GM18511 (cell line): ENCODE data around the gene BBX.
"Not testable (repeated sequence)": the region's sequence is repeated elsewhere in the genome, so short reads cannot be mapped to it uniquely, and the experiment has no call there.

ENCODE experiments used
- ATAC-seq: cut with Tn5 transposase; IDR thresholded peaks from one replicate; pipeline ENCODE4 v1.9.1; 2021; ENCODE audit warnings: mild to moderate bottlenecking, moderate library complexity; ENCODE audit not compliant: unreplicated experiment

The BBX gene

GRCh38 chr3:107829185-107829584 lies 306.4 kb downstream of the BBX start:
- ATAC-seq = no peak

- no peak for ATAC-seq
These were observed 308.8 kb downstream of the BBX start for GRCh38 chr3:107831590-107831989.

DNA sequence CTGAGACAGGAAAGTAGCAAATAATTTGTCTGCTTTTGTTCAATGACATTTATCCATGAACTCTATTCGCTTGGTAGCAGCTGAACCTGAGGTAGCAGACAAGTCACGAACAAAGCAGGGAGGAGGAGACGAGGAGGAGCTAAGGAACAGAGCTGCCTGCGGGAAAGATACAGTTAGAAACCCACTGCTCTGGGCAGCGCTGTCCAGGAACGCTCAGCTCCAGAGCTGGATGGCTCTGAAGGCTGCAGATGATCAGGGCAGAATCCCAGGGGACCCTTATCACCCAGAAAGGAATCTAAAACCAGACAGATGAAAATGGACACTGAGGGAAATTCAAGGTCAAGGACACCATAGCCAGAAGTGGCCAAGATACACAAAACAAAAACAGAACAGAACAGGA lies 310.3 kb downstream of the BBX start:
- no peak for ATAC-seq

DNA sequence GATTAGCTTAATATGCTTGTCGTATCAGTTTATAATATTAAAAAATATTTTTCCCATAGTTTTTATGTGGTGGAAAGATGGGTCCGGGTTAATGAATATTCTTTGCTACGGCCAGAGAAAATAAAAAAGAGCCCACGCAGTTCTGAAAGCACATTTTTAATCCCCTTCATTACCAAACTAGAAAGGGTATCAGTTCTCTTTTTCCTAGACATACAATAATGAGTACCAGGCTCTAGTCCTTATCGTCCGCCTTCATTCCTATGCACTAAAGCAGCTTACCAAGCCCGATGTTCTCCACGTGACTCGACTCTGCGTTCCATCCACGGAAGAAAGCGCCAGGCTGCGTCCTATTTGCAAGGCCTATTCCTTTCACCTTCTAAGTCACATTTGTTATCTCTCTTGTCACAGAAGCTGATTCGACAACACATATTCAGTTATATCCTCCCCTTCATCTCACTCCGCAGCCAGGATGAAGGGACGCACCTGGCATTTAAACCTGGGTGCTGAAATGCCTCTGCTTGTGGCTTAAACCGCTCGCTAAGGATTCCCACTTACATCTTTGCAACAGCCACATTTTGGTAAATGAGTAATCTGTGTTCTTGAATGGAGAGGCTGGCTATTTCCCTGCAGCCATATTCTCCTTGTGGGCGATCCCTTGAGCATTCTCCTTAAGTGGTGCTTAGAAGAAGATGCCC lies 311.1 kb downstream of the BBX start:
- ATAC-seq = no peak

DNA sequence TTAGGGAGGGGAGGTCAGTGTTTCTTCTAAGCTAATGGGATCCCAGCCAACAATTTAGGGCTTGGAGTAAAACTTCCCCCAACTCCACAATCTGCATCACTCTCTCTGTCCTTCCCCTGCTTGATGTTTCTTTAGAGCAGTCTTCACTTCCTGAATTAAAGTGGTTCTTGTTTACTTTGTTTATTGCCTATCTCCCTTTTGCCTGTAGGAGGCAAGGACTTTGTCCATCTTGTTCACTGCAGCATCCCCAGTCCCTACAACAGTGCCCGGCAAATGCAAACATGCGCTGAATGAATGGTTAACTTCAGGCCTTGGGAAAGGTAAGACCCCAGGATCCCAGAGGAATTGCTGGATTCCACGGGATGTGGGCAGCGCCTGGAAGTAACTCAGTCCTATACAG lies 312.2 kb downstream of the BBX start:
- ATAC-seq = not testable (repeated sequence)

DNA sequence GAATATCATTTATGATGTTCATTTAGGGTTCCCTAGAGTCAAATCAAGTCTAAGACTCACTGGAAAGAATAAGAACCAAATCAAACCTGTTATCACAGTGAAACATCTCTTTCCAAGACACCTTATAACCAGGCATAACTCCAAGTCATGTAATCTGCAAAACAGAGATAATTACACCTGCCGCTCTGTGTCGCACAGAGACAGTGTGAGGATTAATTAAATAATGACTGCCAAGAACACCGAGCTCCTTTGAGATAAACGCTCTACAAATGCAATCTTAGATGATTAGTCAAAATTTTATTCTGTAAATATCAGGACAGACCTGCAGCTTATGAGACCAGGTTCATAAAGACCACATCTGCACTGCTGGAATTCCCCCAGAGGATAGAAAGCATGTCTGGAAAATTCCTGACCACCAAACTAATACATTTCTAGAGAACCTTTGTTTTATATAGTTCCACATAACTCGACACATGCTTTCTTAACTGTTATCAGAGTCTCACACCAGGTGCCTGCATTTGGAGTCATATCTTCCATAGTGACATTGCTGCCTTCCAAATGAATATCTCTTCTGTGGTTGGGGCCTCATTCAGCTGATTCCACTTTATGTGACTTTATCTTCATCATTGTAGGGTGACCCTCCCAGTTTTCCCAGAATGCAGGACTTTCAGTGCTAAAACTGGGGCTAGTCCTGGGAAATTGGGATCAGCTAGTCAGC lies 315.3 kb downstream of the BBX start:
- ATAC-seq = no peak

- ATAC-seq = no peak
These were observed 319.1 kb downstream of the BBX start for GRCh38 chr3:107841831-107842230.

- no peak for ATAC-seq
These were observed 320.2 kb downstream of the BBX start for GRCh38 chr3:107842940-107843339.

- no peak for ATAC-seq
These were observed 322.9 kb downstream of the BBX start for GRCh38 chr3:107845380-107846278.

DNA sequence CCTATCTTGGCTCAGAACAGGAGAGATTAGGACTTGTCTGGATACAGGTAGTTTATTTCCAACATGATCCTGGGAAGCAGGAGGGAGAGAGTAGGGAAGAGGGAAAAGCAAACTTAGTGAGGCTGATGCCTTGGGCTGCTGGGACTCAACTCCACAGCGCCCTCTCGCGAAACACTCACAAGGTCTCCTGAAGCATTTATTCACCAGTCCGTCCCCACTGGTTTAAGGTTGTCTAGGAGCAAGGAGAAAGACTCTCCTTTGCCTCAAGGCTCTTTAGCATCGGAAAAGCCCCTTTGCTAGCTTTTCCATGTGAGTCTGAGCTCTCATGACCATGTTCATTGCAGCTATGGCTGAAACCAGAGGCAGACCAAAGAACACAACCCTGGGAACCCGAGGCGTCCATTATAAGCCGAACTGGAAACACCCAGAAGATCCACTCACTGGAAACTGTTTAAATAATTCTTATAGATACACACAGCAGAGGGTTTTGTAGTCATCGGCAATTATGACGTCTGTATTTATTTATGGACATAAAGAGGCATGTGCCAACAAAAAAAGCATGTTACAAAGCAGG lies 323.6 kb downstream of the BBX start:
- ATAC-seq = no peak

GRCh38 chr3:107847791-107848190 lies 325.0 kb downstream of the BBX start:
- no peak for ATAC-seq

DNA sequence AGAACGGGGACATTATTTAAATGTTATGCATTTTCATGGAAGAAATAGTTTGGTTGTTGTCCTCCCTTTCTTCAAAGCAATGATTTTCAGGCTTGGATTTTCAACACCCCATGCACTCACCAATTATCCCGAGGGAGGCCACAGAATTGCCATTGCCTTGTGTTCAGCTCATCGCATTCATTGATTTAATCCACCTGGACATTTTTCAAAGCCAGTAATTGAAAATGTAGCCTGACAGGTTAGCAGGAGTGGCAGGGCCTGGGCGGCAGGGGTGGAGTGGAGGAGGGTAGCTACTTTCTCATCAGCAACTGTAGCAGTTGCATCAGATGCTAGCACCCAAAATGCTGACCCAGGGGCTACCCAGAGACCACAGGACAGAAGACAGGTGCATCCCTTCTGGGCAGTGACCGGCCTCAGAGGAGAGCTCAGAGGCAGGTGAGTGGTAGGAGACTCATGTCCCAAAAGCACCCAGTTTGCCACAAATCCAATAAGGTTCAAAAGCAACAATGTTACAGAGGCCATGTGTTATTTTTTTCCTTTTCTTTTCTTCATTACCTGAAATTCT lies 325.7 kb downstream of the BBX start:
- no peak for ATAC-seq

- ATAC-seq = peak; percentile 68
These were observed 327.9 kb downstream of the BBX start for GRCh38 chr3:107850681-107851080.

DNA sequence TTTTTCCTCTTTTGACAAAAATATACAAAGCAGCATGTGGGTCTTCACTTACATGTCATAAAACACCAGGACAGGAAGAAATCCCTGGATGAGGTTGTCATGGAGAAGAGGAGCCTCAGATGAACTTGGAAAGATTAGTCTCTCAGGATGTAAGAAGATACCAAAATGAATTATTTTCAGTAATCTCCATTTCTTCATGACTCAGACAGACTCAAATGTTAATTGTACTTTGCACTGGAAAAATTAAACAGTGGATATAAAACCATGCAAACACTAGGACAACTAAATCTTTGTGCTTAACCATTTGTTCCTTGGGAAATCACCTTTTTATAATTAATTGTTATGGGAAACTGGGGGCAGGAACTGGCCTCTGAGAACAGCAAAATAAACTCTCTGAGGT lies 331.1 kb downstream of the BBX start:
- ATAC-seq = no peak

GRCh38 chr3:107854733-107855132 lies 332.0 kb downstream of the BBX start:
- no peak for ATAC-seq

DNA sequence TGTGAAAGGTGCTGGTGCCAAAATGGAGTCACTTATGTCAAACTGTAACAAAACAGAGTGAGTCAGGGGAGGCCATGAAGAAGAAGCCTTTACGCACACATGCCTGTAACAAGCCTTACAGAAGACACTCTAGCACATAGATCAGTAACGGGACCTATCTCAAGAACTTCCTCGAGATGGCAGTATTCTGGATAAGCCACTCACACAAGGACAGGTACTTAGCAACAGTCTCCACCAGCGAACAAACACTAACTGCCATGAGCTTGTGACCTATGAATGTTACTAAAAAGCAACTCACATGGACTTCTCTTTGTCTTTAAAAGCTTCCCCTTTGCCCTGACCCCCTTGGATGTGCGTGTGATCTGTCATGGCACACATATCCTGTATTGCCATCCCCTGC lies 332.9 kb downstream of the BBX start:
- peak; percentile 77 for ATAC-seq

GRCh38 chr3:107857854-107858253 lies 335.1 kb downstream of the BBX start:
- no peak for ATAC-seq

GRCh38 chr3:107858876-107859275 lies 336.1 kb downstream of the BBX start:
- ATAC-seq = no peak
